Measurements from ENCODE around the gene UBE2S. TPM values are rescaled to one million over a fixed set of nuclear protein-coding genes. Genes with fewer than 3 reads are reported as not detected.

The UBE2S gene
- total RNA-seq, 4 donors from 2014 or later = 3.2 to 141 (median 21.5) TPM

DNA sequence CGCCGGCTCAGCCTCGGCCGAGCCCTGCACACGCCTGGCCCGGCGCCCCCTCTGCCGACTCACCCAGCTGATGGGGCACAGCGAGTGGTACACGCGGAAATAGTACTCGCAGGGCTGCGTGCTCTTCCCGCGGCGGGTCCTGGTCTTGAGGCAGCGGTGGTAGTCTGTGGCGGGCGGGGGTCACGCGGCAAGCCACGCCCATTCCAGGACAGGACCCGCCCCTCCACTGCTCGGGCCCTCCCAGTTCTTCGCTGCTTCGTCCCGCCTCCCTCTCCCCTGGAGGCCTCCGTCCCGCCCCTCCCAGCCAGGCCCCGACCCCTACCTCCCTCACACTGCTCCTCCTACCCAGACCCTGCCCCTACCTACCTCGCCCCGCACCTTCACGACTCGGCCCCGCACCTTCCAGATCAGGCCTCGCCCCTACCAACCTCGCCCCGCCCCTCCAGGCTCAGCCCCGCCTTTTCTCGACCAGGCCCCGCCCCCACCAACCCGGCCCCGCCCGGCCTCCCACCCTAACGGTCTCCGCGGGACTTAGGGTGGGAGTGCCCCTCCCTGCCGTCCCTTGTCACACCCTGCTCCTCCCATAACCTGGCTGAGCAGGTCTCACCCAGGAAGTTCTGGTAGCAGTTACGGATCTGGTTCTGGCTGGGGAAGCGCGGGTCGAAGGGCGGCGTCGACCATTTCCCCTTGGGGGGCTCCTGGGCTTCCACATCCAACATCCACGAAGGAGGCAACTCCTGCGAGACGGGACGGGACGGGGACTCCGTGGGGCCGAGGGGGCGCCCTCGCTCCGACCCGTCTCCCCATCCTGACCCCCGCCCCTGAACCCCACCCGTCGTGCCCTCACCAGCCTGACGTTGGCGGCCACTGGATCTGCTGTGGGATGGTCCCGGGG, 53.5 kb downstream of the UBE2S start:
- Histone ChIP-seq H3K4me1 (peaks cover 5 to 16% of the 10 kb centered on the region in 2 donors), H3K4me3 (peak overlapping the region; percentile 22 to 29), H3K36me3 (no peaks in the 10 kb centered on the region), H3K27ac (no peak overlapping the region), H3K9me3 (no peaks in the 10 kb centered on the region), H3K27me3 (peaks cover 24 to 36% of the 10 kb centered on the region in 2 donors)
- peak; percentile 54 to 65 for DNase-seq
- no peak for TF ChIP-seq POLR2A (IDR thresholded peaks at IDR 0.05)
- TF ChIP-seq, protein P1, sequence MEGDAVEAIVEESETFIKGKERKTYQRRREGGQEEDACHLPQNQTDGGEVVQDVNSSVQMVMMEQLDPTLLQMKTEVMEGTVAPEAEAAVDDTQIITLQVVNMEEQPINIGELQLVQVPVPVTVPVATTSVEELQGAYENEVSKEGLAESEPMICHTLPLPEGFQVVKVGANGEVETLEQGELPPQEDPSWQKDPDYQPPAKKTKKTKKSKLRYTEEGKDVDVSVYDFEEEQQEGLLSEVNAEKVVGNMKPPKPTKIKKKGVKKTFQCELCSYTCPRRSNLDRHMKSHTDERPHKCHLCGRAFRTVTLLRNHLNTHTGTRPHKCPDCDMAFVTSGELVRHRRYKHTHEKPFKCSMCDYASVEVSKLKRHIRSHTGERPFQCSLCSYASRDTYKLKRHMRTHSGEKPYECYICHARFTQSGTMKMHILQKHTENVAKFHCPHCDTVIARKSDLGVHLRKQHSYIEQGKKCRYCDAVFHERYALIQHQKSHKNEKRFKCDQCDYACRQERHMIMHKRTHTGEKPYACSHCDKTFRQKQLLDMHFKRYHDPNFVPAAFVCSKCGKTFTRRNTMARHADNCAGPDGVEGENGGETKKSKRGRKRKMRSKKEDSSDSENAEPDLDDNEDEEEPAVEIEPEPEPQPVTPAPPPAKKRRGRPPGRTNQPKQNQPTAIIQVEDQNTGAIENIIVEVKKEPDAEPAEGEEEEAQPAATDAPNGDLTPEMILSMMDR (IDR thresholded peaks at IDR 0.05) = no peak
- intact Hi-C loops (cut with DNase I; ENCODE audit: low total_unique reads) = no loop called here

DNA sequence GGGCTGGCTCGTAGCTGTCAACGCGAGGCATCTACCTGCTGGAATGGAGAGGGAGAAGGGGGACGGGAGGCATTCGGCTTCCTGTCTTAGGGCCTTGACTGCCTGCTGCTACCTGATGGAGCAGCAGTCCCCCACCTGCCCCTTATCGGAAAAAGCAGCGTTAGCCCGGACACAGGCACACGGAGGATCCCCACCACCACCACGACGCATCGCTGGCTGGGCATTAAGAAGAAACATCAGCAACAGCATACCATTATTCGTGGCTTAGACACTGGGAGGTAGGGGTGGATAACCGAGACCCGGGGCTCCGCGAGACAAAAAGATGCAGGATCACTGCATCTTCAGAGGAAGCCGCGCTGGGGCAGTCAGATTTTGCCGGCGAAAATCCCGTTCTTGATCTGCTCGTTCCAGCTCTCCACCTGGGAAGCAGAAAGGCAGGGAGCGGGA, 54.2 kb downstream of the UBE2S start:
- TF ChIP-seq POLR2A (IDR thresholded peaks at IDR 0.05) = no peak
- TF ChIP-seq, protein P1 (IDR thresholded peaks at IDR 0.05) = no peak
- Histone ChIP-seq H3K4me1 (peaks cover 5 to 16% of the 10 kb centered on the region in 2 donors), H3K4me3 (peak overlapping the region; percentile 22 to 29), H3K27ac (no peak overlapping the region), H3K27me3 (peaks cover 24 to 36% of the 10 kb centered on the region in 2 donors), H3K9me3 (no peaks in the 10 kb centered on the region), H3K36me3 (no peaks in the 10 kb centered on the region)
- intact Hi-C loops (cut with DNase I; ENCODE audit: low total_unique reads) = no loop called here
- no peak for DNase-seq

DNA sequence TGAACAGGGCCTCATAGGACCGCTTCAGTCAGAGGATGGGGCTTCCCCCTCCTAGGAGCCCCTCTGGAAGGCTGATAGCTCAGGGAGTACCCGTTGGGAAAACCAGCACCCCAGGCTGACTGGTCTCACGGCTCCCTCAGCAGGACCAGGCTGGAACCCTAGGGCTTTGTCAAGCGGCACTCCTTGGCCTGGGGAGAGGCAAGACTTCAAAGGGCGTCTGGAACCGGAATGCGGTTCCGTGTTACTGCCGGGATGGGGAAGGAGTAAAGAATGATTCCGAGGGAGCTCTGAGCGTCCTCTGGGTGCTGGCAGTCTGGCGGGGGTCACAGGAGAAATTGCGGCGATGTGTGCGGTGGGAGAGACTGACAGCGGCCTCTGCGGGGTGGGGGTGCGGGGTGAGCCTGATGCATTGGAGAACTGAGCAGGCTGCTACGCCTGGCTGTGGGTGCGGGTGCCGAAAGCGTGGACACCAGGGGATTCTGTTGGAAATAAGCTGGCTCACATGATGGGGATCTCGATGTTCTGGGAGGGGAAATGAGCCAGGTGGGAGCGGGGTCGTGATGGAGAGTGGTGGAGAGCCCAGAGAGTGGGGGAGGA, 54.9 kb downstream of the UBE2S start:
- Histone ChIP-seq H3K4me3 (no peak overlapping the region), H3K36me3 (no peaks in the 10 kb centered on the region), H3K4me1 (peaks cover 5 to 16% of the 10 kb centered on the region in 2 donors), H3K27me3 (peaks cover 24 to 36% of the 10 kb centered on the region in 2 donors), H3K27ac (no peak overlapping the region), H3K9me3 (no peaks in the 10 kb centered on the region)
- no peak for DNase-seq
- TF ChIP-seq, protein P1 (IDR thresholded peaks at IDR 0.05) = no peak
- no peak for TF ChIP-seq POLR2A (IDR thresholded peaks at IDR 0.05)
- intact Hi-C loops (cut with DNase I; ENCODE audit: low total_unique reads) = no loop called here

DNA sequence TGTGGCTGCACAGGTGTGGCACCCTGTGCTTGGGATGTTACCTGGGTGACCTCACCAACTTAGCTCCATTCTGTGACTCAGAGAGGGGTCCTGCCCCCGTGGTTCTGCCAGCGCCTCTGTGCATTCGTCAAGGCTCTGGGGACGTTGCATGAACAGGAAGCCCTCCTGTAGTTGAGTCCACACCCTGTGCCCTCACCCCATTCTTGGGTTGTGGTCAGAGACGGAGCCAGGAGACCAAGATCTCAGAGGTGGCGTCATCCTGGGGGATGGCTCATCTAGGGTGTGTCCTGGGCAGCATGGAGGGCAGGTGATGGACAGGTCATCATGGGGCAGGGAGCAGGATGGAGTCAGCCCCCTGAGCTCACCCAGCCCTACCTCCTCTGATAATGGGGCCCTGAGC, 55.5 kb downstream of the UBE2S start:
- H3K27ac ChIP-seq = no peak overlapping the region
- no peaks in the 10 kb centered on the region for H3K36me3 ChIP-seq
- no peak for DNase-seq
- TF ChIP-seq, protein P1 (IDR thresholded peaks at IDR 0.05) = no peak
- H3K4me1 ChIP-seq = peaks cover 5 to 16% of the 10 kb centered on the region in 2 donors
- no peaks in the 10 kb centered on the region for H3K9me3 ChIP-seq
- no peak overlapping the region for H3K4me3 ChIP-seq
- intact Hi-C loops (cut with DNase I; ENCODE audit: low total_unique reads) = no loop called here
- H3K27me3 ChIP-seq = peaks cover 24 to 36% of the 10 kb centered on the region in 2 donors
